Choroid plexus epithelial cell (primary cell): ENCODE data around the gene SLAMF8.

Experiments
- DNase-seq: peaks from one replicate; pipeline ENCODE4 v3.0.0-alpha.2; 2010; ENCODE audit warnings: low read depth
- H3K4me3 ChIP-seq: 2 replicates; pipeline ENCODE4 v1.5.1; 2011; ENCODE audit warnings: low read depth, mild to moderate bottlenecking, control low read depth, low read length, moderate library complexity
- TF ChIP-seq, protein P1 (sequence below): conservative IDR thresholded peaks from 2 replicates; pipeline ENCODE4 v1.5.1; 2011; ENCODE audit warnings: low read depth, mild to moderate bottlenecking, control low read depth, inconsistent platforms, low read length, moderate library complexity

SLAMF8 gene

DNA sequence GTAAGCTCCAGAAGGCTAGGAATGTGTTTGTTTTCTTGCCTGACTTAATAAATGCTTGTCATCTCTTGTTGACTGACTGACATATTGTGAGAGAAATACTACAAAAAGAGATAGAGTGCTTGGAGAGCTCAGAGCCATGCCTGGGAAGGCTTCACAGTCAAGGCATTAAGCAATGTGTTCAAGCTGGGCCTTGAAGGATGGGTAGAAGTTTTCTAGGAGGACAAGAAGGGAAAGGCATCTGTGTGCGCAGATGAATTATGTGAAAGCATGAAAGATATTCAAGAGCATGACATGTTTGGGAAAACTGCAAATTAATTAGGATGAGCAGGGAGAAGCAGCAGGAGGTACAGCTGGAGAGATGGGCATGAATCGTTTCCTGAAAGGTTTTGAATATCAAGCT, 5.6 kb downstream of the SLAMF8 start:
- no peak overlapping the region for H3K4me3 ChIP-seq
- DNase-seq, result no peak
- TF ChIP-seq, protein P1, sequence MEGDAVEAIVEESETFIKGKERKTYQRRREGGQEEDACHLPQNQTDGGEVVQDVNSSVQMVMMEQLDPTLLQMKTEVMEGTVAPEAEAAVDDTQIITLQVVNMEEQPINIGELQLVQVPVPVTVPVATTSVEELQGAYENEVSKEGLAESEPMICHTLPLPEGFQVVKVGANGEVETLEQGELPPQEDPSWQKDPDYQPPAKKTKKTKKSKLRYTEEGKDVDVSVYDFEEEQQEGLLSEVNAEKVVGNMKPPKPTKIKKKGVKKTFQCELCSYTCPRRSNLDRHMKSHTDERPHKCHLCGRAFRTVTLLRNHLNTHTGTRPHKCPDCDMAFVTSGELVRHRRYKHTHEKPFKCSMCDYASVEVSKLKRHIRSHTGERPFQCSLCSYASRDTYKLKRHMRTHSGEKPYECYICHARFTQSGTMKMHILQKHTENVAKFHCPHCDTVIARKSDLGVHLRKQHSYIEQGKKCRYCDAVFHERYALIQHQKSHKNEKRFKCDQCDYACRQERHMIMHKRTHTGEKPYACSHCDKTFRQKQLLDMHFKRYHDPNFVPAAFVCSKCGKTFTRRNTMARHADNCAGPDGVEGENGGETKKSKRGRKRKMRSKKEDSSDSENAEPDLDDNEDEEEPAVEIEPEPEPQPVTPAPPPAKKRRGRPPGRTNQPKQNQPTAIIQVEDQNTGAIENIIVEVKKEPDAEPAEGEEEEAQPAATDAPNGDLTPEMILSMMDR, result no peak

DNA sequence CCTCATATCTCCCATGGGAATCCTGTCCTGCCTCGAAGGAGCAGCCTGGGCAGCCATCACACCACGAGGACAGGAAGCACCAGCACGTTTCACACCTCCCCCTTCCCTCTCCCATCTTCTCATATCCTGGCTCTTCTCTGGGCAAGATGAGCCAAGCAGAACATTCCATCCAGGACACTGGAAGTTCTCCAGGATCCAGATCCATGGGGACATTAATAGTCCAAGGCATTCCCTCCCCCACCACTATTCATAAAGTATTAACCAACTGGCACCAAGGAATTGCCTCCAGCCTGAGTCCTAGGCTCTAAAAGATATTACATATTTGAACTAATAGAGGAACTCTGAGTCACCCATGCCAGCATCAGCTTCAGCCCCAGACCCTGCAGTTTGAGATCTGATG, 8.7 kb downstream of the SLAMF8 start:
- DNase-seq, result no peak
- H3K4me3 ChIP-seq, result no peak overlapping the region
- TF ChIP-seq, protein P1, result no peak

DNA sequence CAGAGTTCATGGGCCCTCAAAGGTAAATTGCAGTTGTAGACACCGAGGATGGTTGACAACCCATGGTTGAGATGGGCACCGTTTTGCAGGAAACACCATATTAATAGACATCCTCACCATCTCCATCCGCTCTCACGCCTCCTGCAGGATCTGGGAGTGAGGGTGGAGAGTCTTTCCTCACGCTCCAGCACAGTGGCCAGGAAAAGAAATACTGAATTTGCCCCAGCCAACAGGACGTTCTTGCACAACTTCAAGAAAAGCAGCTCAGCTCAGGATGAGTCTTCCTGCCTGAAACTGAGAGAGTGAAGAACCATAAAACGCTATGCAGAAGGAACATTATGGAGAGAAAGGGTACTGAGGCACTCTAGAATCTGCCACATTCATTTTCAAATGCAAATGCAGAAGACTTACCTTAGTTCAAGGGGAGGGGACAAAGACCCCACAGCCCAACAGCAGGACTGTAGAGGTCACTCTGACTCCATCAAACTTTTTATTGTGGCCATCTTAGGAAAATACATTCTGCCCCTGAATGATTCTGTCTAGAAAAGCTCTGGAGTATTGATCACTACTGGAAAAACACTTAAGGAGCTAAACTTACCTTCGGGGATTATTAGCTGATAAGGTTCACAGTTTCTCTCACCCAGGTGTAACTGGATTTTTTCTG, 9.3 kb downstream of the SLAMF8 start:
- TF ChIP-seq, protein P1, result peak; percentile 50
- peak; percentile 23 for DNase-seq
- H3K4me3 ChIP-seq, result no peak overlapping the region

DNA sequence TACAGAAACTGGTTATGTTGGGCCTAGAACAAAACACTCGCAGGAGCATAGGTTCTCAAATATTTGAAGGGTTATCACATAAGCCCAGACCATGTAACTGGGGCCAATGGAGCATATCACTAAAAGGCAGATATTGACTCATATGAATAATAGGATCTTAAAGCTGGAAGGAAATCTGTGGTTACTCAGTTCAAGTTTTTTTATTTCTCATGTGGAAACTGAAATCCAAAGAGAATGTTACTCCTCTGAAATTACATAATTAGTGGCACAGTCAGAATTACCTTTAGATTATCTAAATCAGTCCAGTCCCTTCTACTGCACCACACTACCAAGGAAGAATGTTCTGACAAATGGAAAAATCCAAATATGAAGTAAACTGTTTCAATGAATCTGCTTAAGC, 12.0 kb downstream of the SLAMF8 start:
- H3K4me3 ChIP-seq, result no peak overlapping the region
- TF ChIP-seq, protein P1, result no peak
- no peak for DNase-seq

DNA sequence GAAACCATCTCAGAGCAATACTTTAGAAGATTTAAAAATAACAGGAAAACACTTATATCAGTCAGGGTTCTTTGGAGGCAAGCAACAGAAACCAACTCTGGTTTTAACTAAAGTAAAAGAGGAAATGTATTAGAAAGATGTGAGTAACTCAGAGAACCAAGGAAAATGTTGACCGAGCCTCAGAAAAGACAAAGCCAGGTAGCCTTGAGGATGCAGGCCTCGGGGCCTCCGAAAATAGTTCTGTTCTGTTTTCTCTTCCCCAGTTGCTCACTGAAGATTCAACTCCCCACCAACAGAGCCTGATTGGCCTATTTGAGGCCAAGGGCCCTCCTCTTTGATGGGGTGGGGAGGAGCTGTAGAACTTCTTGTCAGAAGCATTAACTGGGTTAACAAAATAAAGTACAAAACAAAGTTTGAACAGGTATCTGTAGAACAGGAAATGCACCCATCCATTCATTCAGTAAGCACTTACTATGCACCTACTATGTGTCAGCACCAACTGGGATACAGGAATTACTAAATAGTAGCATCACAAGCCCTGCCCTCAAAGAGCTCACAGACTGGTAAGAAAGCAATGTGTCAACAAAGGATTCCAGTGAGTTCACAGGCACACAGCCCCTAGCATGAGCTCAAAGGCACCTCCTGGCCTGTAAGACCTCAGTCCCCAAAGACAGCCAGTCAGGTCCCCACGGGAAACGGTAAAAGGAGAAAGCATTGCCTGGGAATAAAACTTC, 12.6 kb downstream of the SLAMF8 start:
- no peak overlapping the region for H3K4me3 ChIP-seq
- no peak for DNase-seq
- TF ChIP-seq, protein P1, result no peak

DNA sequence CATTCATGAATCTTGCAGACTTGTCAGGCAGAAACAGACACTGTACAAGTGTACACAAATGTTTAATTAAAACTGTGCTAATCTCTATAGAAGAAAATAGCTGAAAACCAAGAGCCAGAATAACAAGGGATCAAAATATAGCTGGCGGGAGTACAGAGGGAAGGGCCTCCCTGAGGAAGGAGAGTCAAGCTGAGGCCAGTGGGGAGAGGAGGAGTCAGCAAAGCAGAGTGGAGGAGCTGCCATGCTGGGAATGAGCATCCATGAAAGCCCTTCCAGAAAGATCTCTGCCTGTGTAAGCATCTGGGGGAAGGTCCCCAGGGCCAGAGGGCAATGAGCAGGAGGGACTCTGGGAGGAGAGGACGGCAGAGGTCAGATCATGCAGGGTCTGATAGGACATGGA, 15.1 kb downstream of the SLAMF8 start:
- no peak overlapping the region for H3K4me3 ChIP-seq
- TF ChIP-seq, protein P1, result no peak
- no peak for DNase-seq

DNA sequence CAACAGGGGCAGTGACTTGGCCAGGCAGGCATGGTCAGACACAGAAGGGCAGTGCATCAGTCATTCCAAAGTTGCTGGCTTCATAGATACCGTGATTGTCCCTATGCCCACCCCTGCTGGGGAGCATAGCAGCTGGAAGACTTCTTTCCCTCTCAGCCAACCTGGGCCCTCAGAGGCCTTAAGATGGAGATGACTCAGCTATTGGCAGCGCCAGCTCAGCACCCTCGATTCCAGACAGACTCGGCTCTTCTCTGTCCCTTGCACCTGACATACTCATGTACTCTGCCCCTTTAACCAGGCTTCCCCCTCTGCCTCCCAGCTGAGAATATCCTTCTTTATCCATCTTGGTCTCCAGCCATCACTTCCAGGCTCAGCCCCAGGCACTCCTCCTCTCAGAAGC, 16.8 kb downstream of the SLAMF8 start:
- H3K4me3 ChIP-seq, result no peak overlapping the region
- no peak for DNase-seq
- TF ChIP-seq, protein P1, result no peak
